Neuronal stem cell (in vitro differentiated cells): ENCODE measurements around the gene OR5M8.

Experiments used
- DNase-seq: peaks from one replicate; pipeline ENCODE4 v3.0.0-alpha.2; 2013; ENCODE audit warnings: low spot score
- H2AFZ ChIP-seq: one replicate; pipeline ENCODE4 v1.6.1; 2013; ENCODE audit warnings: mild to moderate bottlenecking, low read length, inconsistent platforms
- H2AK5ac ChIP-seq: 2 replicates; pipeline ENCODE4 v1.6.1; 2013; ENCODE audit warnings: low read depth, mild to moderate bottlenecking, inconsistent platforms, low read length, moderate library complexity, mixed read lengths
- H2BK120ac ChIP-seq: 2 replicates; pipeline ENCODE4 v1.6.1; 2013; ENCODE audit warnings: low read depth, mild to moderate bottlenecking, inconsistent platforms, low read length, moderate library complexity, mixed read lengths
- H2BK12ac ChIP-seq: one replicate; pipeline ENCODE4 v1.6.1; 2013; ENCODE audit warnings: low read length, inconsistent platforms
- H2BK15ac ChIP-seq: 2 replicates; pipeline ENCODE4 v1.6.1; 2013; ENCODE audit warnings: mild to moderate bottlenecking, low read length, inconsistent platforms, mixed read lengths
- H2BK5ac ChIP-seq: one replicate; pipeline ENCODE4 v1.6.1; 2013; ENCODE audit warnings: inconsistent platforms, mild to moderate bottlenecking, low read length, moderate library complexity
- H3K14ac ChIP-seq: one replicate; pipeline ENCODE4 v1.6.1; 2013; ENCODE audit warnings: low read length, inconsistent platforms
- H3K18ac ChIP-seq: 2 replicates; pipeline ENCODE4 v1.6.1; 2013; ENCODE audit warnings: low read length, inconsistent platforms
- H3K23ac ChIP-seq: 2 replicates; pipeline ENCODE4 v1.6.1; 2013; ENCODE audit warnings: low read depth, mild to moderate bottlenecking, mixed read lengths, low read length, inconsistent platforms; ENCODE audit not compliant: poor library complexity
- H3K27ac ChIP-seq: replicated peaks from 3 replicates; pipeline ENCODE4 v1.5.1; 2013; ENCODE audit warnings: low read length, inconsistent platforms
- H3K27me3 ChIP-seq, 3 experiments: 2 replicates each; pipeline ENCODE4 v1.6.1; 2013; ENCODE audit warnings: low read length in 3 of 3, mild to moderate bottlenecking in 2 of 3, inconsistent platforms in 1 of 3, low read depth in 1 of 3, mixed read lengths in 1 of 3, moderate library complexity in 1 of 3; ENCODE audit not compliant: control insufficient read depth in 3 of 3, insufficient read depth in 3 of 3
- H3K36me3 ChIP-seq, 2 donors: replicated peaks in 1 of 2; 2 replicates each; pipeline ENCODE4 v1.6.1; 2013; ENCODE audit warnings: low read length in 2 of 2; ENCODE audit not compliant: control insufficient read depth in 2 of 2, insufficient read depth in 2 of 2
- H3K4ac ChIP-seq: 2 replicates; pipeline ENCODE4 v1.6.1; 2013; ENCODE audit warnings: inconsistent platforms, mild to moderate bottlenecking, low read length, moderate library complexity
- H3K4me1 ChIP-seq, 2 donors: 1 replicate in 1 of 2; 2 replicates in 1 of 2; pipeline ENCODE4 v1.6.1; 2013; ENCODE audit warnings: low read length in 2 of 2, low read depth in 1 of 2; ENCODE audit not compliant: control insufficient read depth in 2 of 2, insufficient read depth in 1 of 2
- H3K4me2 ChIP-seq: one replicate; pipeline ENCODE4 v1.6.1; 2013; ENCODE audit warnings: mild to moderate bottlenecking, low read length, inconsistent platforms; ENCODE audit not compliant: insufficient read depth, poor library complexity, severe bottlenecking
- H3K4me3 ChIP-seq, 2 donors: 2 replicates each; pipeline ENCODE4 v1.5.1; 2013; ENCODE audit warnings: low read length in 2 of 2, mild to moderate bottlenecking in 2 of 2, inconsistent platforms in 1 of 2, moderate library complexity in 1 of 2
- H3K79me1 ChIP-seq: one replicate; pipeline ENCODE4 v1.6.1; 2013; ENCODE audit warnings: low read depth, mild to moderate bottlenecking, inconsistent platforms, low read length, moderate library complexity
- H3K9ac ChIP-seq: one replicate; pipeline ENCODE4 v1.6.1; 2013; ENCODE audit warnings: mild to moderate bottlenecking, low read depth, low read length, inconsistent platforms; ENCODE audit not compliant: poor library complexity
- H3K9me3 ChIP-seq, 2 donors: replicated peaks in 1 of 2; 2 replicates each; pipeline versions ENCODE3 to v1.6.1; 2013; ENCODE audit warnings: low read length in 2 of 2, mild to moderate bottlenecking in 2 of 2, inconsistent platforms in 1 of 2, low read depth in 1 of 2, mixed read lengths in 1 of 2, moderate library complexity in 1 of 2; ENCODE audit not compliant: control insufficient read depth in 2 of 2, insufficient read depth in 1 of 2
- H4K8ac ChIP-seq: one replicate; pipeline ENCODE4 v1.6.1; 2013; ENCODE audit warnings: low read depth, mild to moderate bottlenecking, inconsistent platforms, low read length, moderate library complexity
- H4K91ac ChIP-seq: one replicate; pipeline ENCODE4 v1.6.1; 2013; ENCODE audit warnings: low read length, low read depth, mild to moderate bottlenecking, inconsistent platforms; ENCODE audit not compliant: poor library complexity
- WGBS, 2 donors: extraction: QIAGEN DNeasy Blood & Tissue Kit; methylation state at CpG; one replicate each; pipeline ENCODE4 v1.1.7; 2013; ENCODE audit warnings: missing lambda C conversion rate in 2 of 2, mixed read lengths in 1 of 2; ENCODE audit not compliant: insufficient read length in 2 of 2, insufficient replicate concordance in 1 of 2; ENCODE audit errors: extremely low coverage in 2 of 2; 5-methylcytosine and 5-hydroxymethylcytosine counted together

Gene OR5M8

GRCh38 chr11:56453521-56453920 lies 37.6 kb downstream of the OR5M8 start:
- Histone ChIP-seq H3K4ac (no peak overlapping the region), H3K27ac (no peak overlapping the region), H3K27me3 (no peaks in the 10 kb centered on the region), H4K8ac (no peak overlapping the region), H3K79me1 (no peaks in the 10 kb centered on the region), H3K4me2 (no peak overlapping the region), H2BK120ac (no peak overlapping the region), H3K9me3 (no peaks in the 10 kb centered on the region), H4K91ac (no peak overlapping the region), H3K9ac (no peak overlapping the region), H3K36me3 (no peaks in the 10 kb centered on the region), H3K4me3 (no peak overlapping the region), H2BK5ac (no peak overlapping the region), H3K4me1 (no peaks in the 10 kb centered on the region), H3K18ac (no peak overlapping the region), H3K23ac (no peak overlapping the region), H2AK5ac (no peak overlapping the region), H3K14ac (no peak overlapping the region), H2AFZ (no peak overlapping the region), H2BK15ac (no peak overlapping the region), H2BK12ac (no peak overlapping the region)
- WGBS, 2 donors: no CpG with 5 or more reads among the region's 4 CpGs
- DNase-seq: no peak
